Stimulated activated CD4-positive, alpha-beta T cell treated with anti-CD3 and anti-CD28 coated beads, TNF-alpha, amount 100 ng/mL, for 48 hours (primary cell): Measurements from ENCODE around the gene IPO9.
"Not testable (repeated sequence)": the region's sequence is repeated elsewhere in the genome, so short reads cannot be mapped to it uniquely, and the experiment has no call there.

Experiments used
- DNase-seq, 3 donors: peaks; one replicate each; pipeline ENCODE4 v3.0.0-alpha.2; 2020; ENCODE audit warnings: low read depth in 3 of 3

The IPO9 gene

DNA sequence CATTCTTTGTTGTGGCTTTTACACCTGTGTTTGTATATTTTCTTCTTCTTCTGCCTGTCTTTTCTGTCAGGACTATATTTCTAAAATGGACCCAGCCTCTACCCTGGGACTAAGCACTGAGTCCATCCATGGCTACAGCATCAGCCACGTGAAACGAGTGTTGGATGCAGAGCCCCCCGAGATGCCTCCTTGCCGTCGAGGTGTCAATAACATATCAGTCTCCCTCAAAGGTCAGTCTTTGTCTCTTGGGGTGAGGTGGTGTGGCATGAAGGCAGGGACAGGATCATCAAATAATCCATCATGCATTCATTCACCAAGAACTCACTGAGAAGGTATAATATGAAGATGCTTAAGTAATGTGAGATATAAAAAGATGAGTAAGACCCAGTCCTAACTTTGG lies 19.1 kb upstream of the IPO9 start:
- no peak for DNase-seq

- no peak for DNase-seq
Observed at GRCh38 chr1:201810466-201811216, 18.3 kb upstream of the IPO9 start.

- DNase-seq, result no peak
Observed at GRCh38 chr1:201813226-201813625, 15.7 kb upstream of the IPO9 start.

GRCh38 chr1:201816309-201816854 lies 12.6 kb upstream of the IPO9 start:
- no peak for DNase-seq

GRCh38 chr1:201818971-201819750 lies 9.8 kb upstream of the IPO9 start:
- no peak for DNase-seq

DNA sequence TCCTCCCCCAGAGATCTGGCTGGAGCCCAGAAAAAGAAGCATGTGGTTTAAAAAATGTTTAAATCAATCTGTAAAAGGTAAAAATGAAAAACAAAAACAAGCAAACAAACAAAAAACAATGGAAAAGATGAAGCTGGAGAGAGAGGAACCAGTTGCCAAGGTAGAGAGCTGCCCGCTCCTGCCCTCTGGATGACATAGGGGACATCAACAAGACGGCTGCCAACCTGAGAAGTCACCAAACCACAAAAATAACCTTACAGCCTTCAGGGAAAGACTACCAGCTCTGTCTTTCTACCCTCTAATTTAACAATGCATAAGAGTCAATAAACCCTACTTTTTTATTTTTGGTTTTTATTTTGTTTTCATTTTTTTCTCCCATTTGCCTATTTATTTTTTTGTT lies 8.5 kb upstream of the IPO9 start:
- DNase-seq, result no peak

- no peak for DNase-seq
Observed at GRCh38 chr1:201825245-201825644, 3.7 kb upstream of the IPO9 start.

DNA sequence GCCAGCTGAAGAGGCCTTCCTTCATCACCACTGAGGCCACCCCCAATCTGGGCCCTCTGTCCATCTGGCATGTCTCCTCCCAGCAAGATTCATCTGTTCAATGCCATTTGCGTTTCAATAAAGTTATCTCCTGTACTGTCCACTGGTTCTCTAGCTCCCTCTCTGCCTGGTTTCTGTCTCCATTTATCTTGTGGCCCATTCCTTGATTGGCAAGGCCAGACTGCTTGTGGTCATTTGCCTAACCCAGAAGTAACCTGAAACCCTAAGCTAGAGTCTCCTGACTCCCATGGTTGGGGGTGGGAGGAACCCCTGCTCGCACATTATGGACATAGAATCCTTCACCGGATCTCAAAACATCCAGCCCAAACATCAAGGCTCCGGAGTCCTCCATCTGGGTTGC lies 2.1 kb upstream of the IPO9 start:
- no peak for DNase-seq

- no peak for DNase-seq
Observed at GRCh38 chr1:201827321-201828216, 1.4 kb upstream of the IPO9 start.

DNA sequence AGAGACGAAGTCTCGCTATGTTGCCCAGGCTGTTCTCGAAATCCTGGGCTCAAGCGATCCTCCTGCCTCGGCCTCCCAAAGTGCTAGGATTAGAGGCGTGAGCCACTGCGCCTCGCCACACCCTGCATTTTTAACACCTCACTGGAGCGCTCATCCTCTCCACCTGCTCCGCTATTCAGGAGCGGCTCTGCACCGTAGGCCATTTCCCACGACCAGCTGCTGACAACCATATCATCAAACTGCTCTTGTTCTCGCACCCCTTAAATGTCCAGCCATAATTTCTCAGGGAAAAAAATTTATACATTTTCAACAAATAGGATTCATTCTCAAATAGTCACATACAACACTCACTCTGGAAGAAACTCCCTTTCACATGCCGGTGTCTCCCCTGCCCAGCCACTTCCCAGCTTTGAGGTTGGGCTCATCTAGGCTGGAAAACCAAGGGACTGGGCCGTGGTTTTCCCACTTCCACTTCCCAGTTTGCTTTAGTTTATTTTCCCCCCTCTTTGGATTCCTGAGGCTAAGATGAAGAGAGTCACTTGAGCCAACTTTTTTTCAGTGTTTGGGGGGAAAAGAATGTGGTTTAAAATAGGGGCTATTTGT lies 639 bp upstream of the IPO9 start:
- no peak for DNase-seq

DNA sequence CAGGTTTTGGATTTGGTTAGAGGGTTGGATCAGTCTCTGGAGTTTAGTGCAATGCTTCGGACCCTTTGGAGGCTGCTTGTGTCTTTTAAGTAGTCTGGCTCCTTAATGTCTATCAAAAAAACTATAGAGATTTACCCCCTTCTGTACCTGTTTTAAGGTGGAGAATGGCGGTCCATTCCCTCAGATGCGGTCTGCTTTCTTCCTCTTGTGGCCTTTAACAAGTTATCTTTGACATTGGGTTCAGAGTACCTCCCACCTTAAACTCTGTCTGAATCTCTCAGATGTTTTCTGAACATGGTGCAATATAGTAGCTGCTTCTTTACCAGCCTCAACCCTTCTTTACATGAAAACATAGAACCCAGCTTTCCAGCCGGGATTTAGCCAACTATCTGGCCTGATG lies 2.4 kb downstream of the IPO9 start:
- no peak for DNase-seq

DNA sequence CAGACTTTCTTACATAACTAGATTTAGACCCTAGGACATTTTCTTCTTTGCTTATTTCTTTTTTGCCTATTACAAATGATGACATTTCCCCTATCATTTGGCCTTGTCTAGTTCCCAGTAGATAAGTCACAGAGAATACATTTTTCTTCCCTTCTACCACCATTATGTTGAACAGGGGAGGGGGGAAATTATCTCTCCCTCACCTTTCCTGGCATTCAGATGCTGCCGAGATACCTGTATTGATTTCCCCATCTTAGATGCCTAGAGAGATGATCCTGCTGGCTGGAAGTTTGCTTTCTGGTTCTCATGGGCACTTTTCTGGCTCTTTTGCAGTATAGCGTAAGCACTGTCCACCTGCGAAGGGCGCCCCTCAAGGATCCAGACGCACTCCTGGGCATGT lies 5.7 kb downstream of the IPO9 start:
- no peak for DNase-seq

GRCh38 chr1:201838381-201838780 lies 9.4 kb downstream of the IPO9 start:
- no peak for DNase-seq

GRCh38 chr1:201839089-201839488 lies 10.1 kb downstream of the IPO9 start:
- not testable (repeated sequence) for DNase-seq

DNA sequence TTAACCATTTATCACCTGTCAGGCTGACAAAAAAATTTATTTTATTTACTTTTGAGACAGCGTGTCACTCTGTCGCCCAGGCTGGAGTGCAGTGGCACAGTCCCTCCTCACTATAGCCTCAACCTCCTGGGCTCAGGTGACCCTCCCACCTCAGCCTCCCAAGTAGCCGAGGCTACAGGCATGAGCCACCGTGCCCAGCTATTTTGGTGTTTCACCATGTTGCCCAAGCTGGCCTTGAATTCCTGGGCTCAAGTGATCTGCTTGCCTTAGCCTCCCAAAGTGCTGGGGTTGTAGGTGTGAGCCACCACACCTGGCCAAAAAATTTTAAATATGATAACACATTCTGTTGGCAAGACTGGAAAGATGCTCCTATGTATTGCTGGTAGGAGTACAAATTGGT lies 11.1 kb downstream of the IPO9 start:
- DNase-seq, result no peak

DNA sequence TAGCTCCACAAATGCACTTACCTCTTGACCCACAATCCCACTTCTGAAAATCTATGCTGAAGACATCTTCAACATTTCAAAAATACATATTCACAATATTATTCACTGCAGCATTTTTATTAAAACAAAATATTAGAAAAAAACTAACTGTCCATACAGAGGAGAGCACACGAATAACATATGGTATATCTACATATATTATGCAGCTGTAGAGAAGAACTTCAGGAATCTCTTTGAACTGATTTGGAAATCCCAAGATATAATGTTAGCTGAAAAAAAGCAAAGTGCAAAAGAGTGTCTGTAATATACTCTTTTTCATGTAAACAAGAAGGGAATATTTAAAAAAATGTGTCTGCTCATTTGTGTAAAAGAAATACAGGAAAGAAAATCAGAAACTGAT lies 11.5 kb downstream of the IPO9 start:
- DNase-seq, result no peak

DNA sequence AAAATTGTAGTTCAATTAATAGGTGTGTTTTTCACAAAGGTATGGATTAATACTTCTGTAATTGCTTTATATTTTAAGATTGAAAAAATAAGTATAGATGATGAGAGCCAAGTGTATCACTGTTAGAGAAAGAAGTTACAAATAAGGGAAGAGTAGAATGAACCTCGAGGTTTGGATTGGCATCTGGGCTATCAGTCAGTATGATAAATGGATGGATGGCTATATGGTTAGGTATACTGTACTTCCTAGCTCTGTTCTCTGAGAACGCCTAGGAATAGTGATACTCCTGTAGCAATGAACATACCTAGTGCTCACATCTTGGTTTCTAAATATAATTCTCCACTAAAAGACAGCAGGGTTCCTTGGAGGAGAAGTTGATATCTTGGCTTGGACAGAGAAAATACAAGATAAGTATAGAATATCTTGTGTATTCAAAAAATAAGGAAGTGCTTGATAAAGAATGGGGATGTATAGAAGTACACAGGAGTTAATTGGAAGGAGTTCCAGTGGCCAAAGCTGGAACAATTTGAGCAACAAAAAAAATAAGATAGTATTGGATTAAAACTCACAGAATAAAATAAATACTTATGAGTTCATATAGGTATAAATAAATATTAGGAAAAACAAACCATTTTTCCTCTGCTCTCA lies 12.4 kb downstream of the IPO9 start:
- DNase-seq, result no peak

DNA sequence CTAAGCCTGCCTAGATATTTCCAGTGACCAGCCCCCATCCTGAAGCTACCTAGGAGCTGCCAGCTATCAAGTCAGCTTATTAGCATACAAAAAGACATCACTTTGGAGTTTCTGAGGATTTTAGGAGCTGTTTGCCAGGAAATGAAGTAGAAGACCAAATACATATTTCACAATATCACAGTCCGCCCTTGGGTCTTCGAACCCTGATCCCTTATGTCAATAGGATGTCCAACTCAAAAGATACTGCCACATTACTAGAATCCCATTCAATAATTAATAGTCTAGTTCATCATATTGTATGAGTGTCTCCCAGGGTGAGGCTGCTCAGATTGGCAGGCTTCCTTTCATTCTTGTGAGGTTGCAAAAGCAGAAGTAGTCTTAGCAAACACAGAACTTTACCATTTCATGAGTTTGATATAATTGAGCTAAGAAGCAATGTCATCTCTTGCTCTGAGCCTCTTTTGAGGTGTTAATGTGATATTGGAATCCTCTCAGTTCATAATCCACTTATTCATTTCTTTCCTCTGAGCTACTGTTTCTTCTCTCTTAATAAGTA lies 13.6 kb downstream of the IPO9 start:
- no peak for DNase-seq

DNA sequence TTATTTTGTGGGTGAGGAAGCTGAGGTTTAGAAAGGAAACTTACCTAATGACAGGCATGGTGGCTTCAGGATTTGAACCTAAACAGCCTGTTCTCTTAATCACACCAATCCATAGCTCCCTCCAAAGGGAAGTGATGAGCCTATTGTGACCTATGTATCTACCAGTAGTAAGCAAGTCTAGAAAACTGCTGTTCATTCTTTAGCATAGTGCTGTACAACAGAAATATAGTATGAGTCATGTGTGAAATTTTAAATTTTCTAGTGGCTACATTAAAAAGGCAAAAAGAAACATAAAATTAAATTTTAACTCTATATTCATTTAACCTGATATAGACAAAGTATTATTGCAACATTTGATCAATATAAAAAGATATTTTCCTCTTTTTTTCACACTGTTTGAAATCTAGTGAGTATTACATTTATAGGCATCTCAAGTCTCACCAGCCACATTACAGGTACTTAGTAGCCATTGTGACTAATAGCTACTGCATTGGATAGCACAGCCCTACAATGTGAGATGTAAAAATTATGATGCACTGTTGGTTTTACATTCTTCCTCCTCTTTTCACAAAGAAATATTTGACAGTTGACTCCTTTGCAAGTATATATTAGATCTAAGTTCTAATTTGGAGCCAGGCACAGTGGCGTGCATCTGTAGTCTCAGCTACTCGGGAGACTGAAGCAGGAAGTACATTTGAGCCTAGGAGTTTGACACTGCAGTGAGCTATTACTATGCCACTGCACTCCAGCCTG lies 16.6 kb downstream of the IPO9 start:
- DNase-seq, result no peak

- DNase-seq, result no peak
Observed at GRCh38 chr1:201847150-201847549, 18.2 kb downstream of the IPO9 start.
